Fibroblast of lung (primary cell): ENCODE measurements around the gene OAS1. TPM values are rescaled to one million over a fixed set of nuclear protein-coding genes. Genes with fewer than 3 reads are reported as not detected.

ENCODE experiments used
- DNase-seq, 2 donors: peaks; one replicate each; pipeline versions ENCODE4 v3.0.0 to v3.0.0-alpha.2; 2010; ENCODE audit warnings: low read depth in 2 of 2
- H2AFZ ChIP-seq: 2 replicates; pipeline ENCODE4 v1.5.1; 2012; ENCODE audit warnings: low read length, control low read depth, inconsistent platforms
- H3K27ac ChIP-seq: 2 replicates; pipeline ENCODE4 v1.5.1; 2011; ENCODE audit warnings: low read length, control low read depth; ENCODE audit not compliant: insufficient read depth
- H3K27me3 ChIP-seq: 2 replicates; pipeline ENCODE4 v1.5.1; 2011; ENCODE audit warnings: mild to moderate bottlenecking, low read length; ENCODE audit not compliant: control insufficient read depth, insufficient read depth
- H3K36me3 ChIP-seq: 2 replicates; pipeline ENCODE4 v1.5.1; 2011; ENCODE audit warnings: low read length; ENCODE audit not compliant: control insufficient read depth, insufficient read depth
- H3K4me1 ChIP-seq: 2 replicates; pipeline ENCODE4 v1.5.1; 2011; ENCODE audit warnings: low read length; ENCODE audit not compliant: control insufficient read depth, insufficient read depth; ENCODE audit errors: extremely low read depth
- H3K4me2 ChIP-seq: 2 replicates; pipeline ENCODE4 v1.5.1; 2011; ENCODE audit warnings: low read length, control low read depth; ENCODE audit not compliant: insufficient read depth; ENCODE audit errors: extremely low read depth
- H3K4me3 ChIP-seq, 4 experiments: fragments of 200-600 bp in 1 of 4; sonication (generic) in 1 of 4; replicated peaks in 1 of 4; 2 replicates each; pipeline ENCODE4 v1.5.1; 2011 to 2016; ENCODE audit warnings: low read length in 4 of 4, low read depth in 3 of 4, mild to moderate bottlenecking in 3 of 4, control low read depth in 2 of 4, inconsistent platforms in 1 of 4, mixed read lengths in 1 of 4; ENCODE audit not compliant: insufficient read depth in 1 of 4; ENCODE audit errors: control extremely low read depth in 1 of 4
- H3K79me2 ChIP-seq: 2 replicates; pipeline ENCODE4 v1.5.1; 2012; ENCODE audit warnings: mild to moderate bottlenecking, low read length, inconsistent platforms; ENCODE audit not compliant: control insufficient read depth, insufficient read depth
- H3K9ac ChIP-seq: 2 replicates; pipeline ENCODE4 v1.5.1; 2011; ENCODE audit warnings: mild to moderate bottlenecking, low read length, control low read depth; ENCODE audit not compliant: insufficient read depth
- H3K9me3 ChIP-seq: 2 replicates; pipeline ENCODE4 v1.5.1; 2012; ENCODE audit warnings: low read depth, low read length; ENCODE audit not compliant: control insufficient read depth, insufficient read depth
- H4K20me1 ChIP-seq: 2 replicates; pipeline ENCODE4 v1.5.1; 2011; ENCODE audit warnings: low read length; ENCODE audit not compliant: control insufficient read depth, insufficient read depth; ENCODE audit errors: extremely low read depth
- CTCF ChIP-seq, 2 donors: IDR thresholded peaks in 1 of 2; conservative IDR thresholded peaks in 1 of 2; 1 replicate in 1 of 2; 2 replicates in 1 of 2; pipeline ENCODE4 v1.5.1; 2011 to 2012; ENCODE audit warnings: low read length in 2 of 2, control low read depth in 1 of 2, inconsistent platforms in 1 of 2, low read depth in 1 of 2, mild to moderate bottlenecking in 1 of 2
- EZH2 ChIP-seq: IDR thresholded peaks from 2 replicates; pipeline ENCODE4 v1.5.1; 2012; ENCODE audit warnings: low read length, control low read depth, mild to moderate bottlenecking; ENCODE audit errors: missing control alignments
- polyA plus RNA-seq, 2 donors: library from polyadenylated mRNA; depleted of rRNA in 1 of 2; stranded (reverse) in 1 of 2; unstranded in 1 of 2; fragments of >200 nt; gene quantifications; 2 replicates each; pipeline ENCODE4 v1.2.1, GENCODE V29; 2011 to 2012; ENCODE audit warnings: missing spikeins in 1 of 2
- total RNA-seq: library from RNA; depleted of rRNA; stranded (reverse); fragments of >200 nt; gene quantifications from 2 replicates; pipeline ENCODE4 v1.2.1, GENCODE V29; 2014

OAS1 gene
- total and polyA plus RNA-seq, 2 donors (not counting 1 experiment from before 2014, with no cell fraction given) = 1.8 to 2.0 TPM

GRCh38 chr12:112861284-112861683 is 45.5 kb upstream of the OAS1 start:
- no peak overlapping the region for H3K27ac ChIP-seq

DNA sequence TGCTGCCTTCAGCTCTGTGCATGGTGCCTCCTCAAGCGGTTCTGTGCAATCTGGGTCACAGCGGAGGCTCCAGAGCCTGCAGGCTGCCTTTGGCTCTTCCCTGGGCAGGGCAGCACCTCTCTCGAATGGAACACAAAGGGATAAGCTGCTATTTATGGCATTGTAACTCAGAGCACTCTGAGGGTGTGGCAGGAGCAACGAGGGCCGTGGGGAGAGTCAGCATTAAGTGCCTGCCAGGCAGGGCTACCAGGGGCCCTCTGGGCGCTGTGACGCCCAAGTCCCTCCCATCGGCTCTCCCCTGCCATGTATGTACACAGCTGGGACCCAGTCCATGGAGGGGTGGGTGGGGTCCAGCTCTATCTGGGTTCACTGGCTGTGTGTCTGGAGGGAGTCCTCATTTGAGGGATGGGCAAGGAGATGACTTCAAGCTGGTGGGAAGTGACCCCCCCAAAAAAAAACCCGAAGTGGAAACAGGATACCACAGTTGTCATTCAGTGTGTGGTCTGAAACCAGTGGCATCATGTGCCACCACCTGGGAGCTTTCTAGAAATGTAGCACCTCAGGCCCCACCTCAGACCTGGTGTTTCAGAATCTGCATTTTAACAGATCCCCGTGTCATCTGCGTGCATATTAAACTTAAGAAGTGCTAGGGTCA is 44.0 kb upstream of the OAS1 start:
- DNase-seq = no peak
- Histone ChIP-seq H3K9ac (no peak overlapping the region), H3K4me1 (no peaks in the 10 kb centered on the region), H3K27me3 (no peaks in the 10 kb centered on the region), H3K9me3 (no peaks in the 10 kb centered on the region), H4K20me1 (no peaks in the 10 kb centered on the region), H3K36me3 (no peaks in the 10 kb centered on the region), H3K4me3 (no peak overlapping the region), H2AFZ (no peak overlapping the region), H3K79me2 (no peaks in the 10 kb centered on the region), H3K4me2 (no peak overlapping the region), H3K27ac (no peak overlapping the region)
- no peak for TF ChIP-seq CTCF (conservative IDR thresholded peaks at IDR 0.05 in 1 of 2, IDR thresholded peaks at IDR 0.05 in 1 of 2; ENCODE audit: low read depth in 1 of 2, low read length in 2 of 2)
- no peak for TF ChIP-seq EZH2

More at GRCh38 chr12:112861284-112861683, 45.5 kb upstream of the OAS1 start:
- H3K36me3 ChIP-seq = no peaks in the 10 kb centered on the region
- no peak overlapping the region for H3K4me2 ChIP-seq
- H3K79me2 ChIP-seq = no peaks in the 10 kb centered on the region
- H2AFZ ChIP-seq = no peak overlapping the region
- H3K4me3 ChIP-seq = no peak overlapping the region
- H3K4me1 ChIP-seq = no peaks in the 10 kb centered on the region
- DNase-seq = no peak
- no peaks in the 10 kb centered on the region for H3K9me3 ChIP-seq
- TF ChIP-seq CTCF (conservative IDR thresholded peaks at IDR 0.05 in 1 of 2, IDR thresholded peaks at IDR 0.05 in 1 of 2; ENCODE audit: low read depth in 1 of 2, low read length in 2 of 2) (no peak), EZH2 (no peak)
- no peak overlapping the region for H3K9ac ChIP-seq
- no peaks in the 10 kb centered on the region for H3K27me3 ChIP-seq
- no peaks in the 10 kb centered on the region for H4K20me1 ChIP-seq

- no peak for DNase-seq
- no peak overlapping the region for H3K9ac ChIP-seq
- H3K4me1 ChIP-seq = no peaks in the 10 kb centered on the region
These were observed 38.2 kb upstream of the OAS1 start for GRCh38 chr12:112868459-112869041.

More at GRCh38 chr12:112868459-112869041, 38.2 kb upstream of the OAS1 start:
- Histone ChIP-seq H3K79me2 (no peaks in the 10 kb centered on the region), H3K27ac (no peak overlapping the region), H3K4me3 (no peak overlapping the region), H3K4me2 (no peak overlapping the region), H2AFZ (no peak overlapping the region), H3K9me3 (no peaks in the 10 kb centered on the region), H3K36me3 (no peaks in the 10 kb centered on the region), H3K27me3 (no peaks in the 10 kb centered on the region), H4K20me1 (no peaks in the 10 kb centered on the region)
- TF ChIP-seq CTCF (conservative IDR thresholded peaks at IDR 0.05 in 1 of 2, IDR thresholded peaks at IDR 0.05 in 1 of 2; ENCODE audit: low read depth in 1 of 2, low read length in 2 of 2) (no peak), EZH2 (no peak)
